GM21423 (cell line): Measurements from ENCODE around the gene SCFD1.

ENCODE experiments used
- ATAC-seq: cut with Tn5 transposase; IDR thresholded peaks from one replicate; pipeline ENCODE4 v1.9.1; 2021; ENCODE audit warnings: mild to moderate bottlenecking, moderate library complexity; ENCODE audit not compliant: unreplicated experiment

The SCFD1 gene

GRCh38 chr14:30754778-30755177, 132.7 kb downstream of the SCFD1 start:
- ATAC-seq, result no peak

DNA sequence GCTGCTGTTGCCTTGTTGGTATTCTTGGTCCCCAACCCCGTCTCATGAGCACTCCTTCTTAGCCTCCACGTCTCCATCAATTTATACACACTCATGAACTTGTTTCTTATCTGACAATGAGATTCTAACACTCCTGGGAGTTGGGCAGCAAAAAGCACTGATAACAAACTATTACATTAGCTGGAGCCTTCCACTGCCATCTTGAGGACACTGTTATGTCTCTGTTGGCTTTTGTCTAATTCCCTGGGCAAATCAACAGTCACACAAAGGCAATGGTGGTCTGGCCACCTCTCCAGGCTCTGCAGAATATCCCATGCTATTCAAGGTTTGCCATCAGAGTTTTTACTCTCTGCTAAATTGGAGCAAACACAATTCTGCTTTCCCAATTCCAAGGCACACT, 134.5 kb downstream of the SCFD1 start:
- ATAC-seq, result no peak

DNA sequence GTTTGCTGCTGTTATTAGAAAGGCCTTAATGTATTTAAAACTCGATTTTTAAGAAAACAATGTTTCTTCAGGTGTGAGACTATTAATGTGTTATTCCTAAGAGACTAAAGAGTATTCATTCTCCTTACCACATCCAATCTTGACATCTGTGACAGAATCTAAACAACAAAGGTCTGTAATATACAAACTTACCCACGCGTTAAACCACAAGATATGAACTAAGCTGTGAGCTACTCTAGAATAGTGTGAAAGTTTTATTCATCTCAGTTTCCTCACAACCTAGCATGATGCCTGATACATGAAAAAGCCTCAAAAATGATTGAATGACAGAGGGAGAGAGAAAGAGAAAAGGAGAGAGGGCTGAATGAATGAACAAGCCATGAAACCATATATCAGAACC, 135.0 kb downstream of the SCFD1 start:
- ATAC-seq, result no peak

- ATAC-seq, result no peak
These were observed 137.3 kb downstream of the SCFD1 start for GRCh38 chr14:30759172-30760125.

DNA sequence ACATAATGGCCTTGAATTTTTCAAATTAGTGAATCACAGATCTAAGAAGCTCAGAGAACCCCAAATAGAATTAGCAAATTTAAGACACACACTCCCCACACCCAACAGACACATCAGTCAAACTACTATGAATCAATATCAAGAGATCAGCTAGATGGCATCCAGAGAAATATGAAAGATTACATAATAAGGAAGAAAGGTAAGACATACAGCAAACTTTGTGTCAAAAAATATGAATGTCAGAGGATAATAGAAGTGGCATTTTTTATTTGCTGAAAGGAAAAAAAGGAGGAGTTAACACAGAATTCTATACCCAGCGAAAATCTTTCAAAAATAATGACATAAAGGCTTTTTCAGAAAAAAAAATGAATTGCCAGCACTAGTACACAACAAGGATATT, 141.8 kb downstream of the SCFD1 start:
- ATAC-seq, result no peak

DNA sequence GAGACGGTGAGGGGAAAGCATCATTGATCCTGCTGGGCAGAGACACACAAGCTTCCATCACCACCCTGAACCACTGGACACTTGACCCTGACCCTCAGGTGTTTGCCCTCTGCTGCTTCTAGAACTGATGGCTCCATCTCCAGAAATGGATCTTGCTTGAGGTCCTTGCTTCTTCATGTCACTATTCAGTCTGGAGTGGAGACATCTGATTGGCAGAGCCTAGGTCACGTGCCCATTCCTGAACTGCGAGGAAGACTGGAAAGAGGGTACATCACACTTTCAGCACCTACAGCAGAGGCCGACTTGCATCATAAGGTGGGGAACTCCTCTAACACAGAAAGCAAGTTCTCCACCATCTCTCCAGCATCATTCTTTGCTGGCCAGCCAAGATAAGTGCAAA, 145.5 kb downstream of the SCFD1 start:
- ATAC-seq, result no peak

- no peak for ATAC-seq
These were observed 146.7 kb downstream of the SCFD1 start for GRCh38 chr14:30768791-30769190.

DNA sequence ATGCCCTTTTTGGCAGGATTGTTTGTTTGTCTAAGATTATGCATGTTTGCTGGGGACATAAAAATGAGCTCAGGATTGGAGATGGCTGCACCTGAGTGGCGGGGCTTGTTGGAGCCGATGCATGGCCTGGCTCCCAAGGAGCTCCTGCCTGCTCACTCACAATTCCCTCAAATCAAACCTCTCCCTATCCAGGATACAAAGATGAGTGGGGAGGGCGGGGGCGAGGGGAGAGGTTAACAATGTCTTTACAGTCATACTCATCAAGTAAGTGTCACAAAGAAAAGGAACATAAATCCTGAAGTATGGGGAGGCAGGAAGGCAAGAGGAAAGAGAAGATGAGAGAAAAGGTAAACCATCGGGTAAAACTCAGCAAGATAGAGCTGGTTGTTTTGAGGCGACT, 148.3 kb downstream of the SCFD1 start:
- no peak for ATAC-seq

GRCh38 chr14:30771595-30771994, 149.5 kb downstream of the SCFD1 start:
- ATAC-seq, result no peak

GRCh38 chr14:30779210-30779609, 157.1 kb downstream of the SCFD1 start:
- ATAC-seq, result no peak
